IMR-90 (cell line): ENCODE results near the gene MREG. TPM values are rescaled to one million over a fixed set of nuclear protein-coding genes. Genes with fewer than 3 reads are reported as not detected.

Source experiments
- ATAC-seq: fragments of 200-7000 bp; cut with Tn5 transposase; 2 replicates; pipeline ENCODE4 v1.9.1; 2020; ENCODE audit warnings: low read depth, mild to moderate bottlenecking, moderate library complexity
- Bru-seq: library from RNA; stranded (reverse); fragments of 400-500 nt; gene quantifications from one replicate; lab custom pipeline; 2021; lab: Mats Ljungman, UMichigan
- BruChase-seq, 2 experiments: library from RNA; stranded (reverse); fragments of 400-500 nt; gene quantifications; one replicate each; lab custom pipeline; 2021; lab: Mats Ljungman, UMichigan
- BruUV-seq: library from RNA; stranded (reverse); fragments of 400-500 nt; replicated peaks from 2 replicates; lab custom pipeline; 2021; lab: Mats Ljungman, UMichigan
- CTCF ChIA-PET: fragments of 300-600 bp; formaldehyde crosslinking; extraction: SDS; loops from one replicate; lab custom pipeline; 2021; ENCODE audit warnings: antibody characterized with exemption; lab: Yijun Ruan, JAX
- POLR2A ChIA-PET: fragments of 300-600 bp; sonication (Branson Sonifier 250); formaldehyde crosslinking; loops from one replicate; lab custom pipeline; 2022; ENCODE audit warnings: antibody characterized with exemption; ENCODE audit not compliant: unreplicated experiment; lab: Charles Lee
- DNase-seq: peaks from one replicate; pipeline ENCODE4 v3.0.0; 2013
- H2AFZ ChIP-seq: replicated peaks from 2 replicates; pipeline ENCODE3; 2013; ENCODE audit warnings: low read length, mild to moderate bottlenecking; ENCODE audit not compliant: poor library complexity
- H2AK5ac ChIP-seq: 2 replicates; pipeline ENCODE4 v1.6.1; 2013; ENCODE audit warnings: low read depth, low read length, inconsistent platforms
- H2AK9ac ChIP-seq: replicated peaks from 2 replicates; pipeline ENCODE3; 2013; ENCODE audit warnings: mild to moderate bottlenecking, low read depth, low read length, moderate library complexity; ENCODE audit not compliant: poor library complexity
- H2BK120ac ChIP-seq: 2 replicates; pipeline ENCODE4 v1.6.1; 2013; ENCODE audit warnings: low read depth, low read length, inconsistent platforms
- H2BK15ac ChIP-seq: 3 replicates; pipeline ENCODE4 v1.6.1; 2013; ENCODE audit warnings: low read depth, low read length, inconsistent platforms
- H2BK20ac ChIP-seq: 2 replicates; pipeline ENCODE4 v1.6.1; 2013; ENCODE audit warnings: low read depth, mild to moderate bottlenecking, inconsistent platforms, low read length, moderate library complexity
- H2BK5ac ChIP-seq: 2 replicates; pipeline ENCODE4 v1.6.1; 2013; ENCODE audit warnings: mild to moderate bottlenecking, low read depth, low read length, inconsistent platforms; ENCODE audit not compliant: poor library complexity, severe bottlenecking
- H3K14ac ChIP-seq: replicated peaks from 2 replicates; pipeline ENCODE4 v1.6.1; 2013; ENCODE audit warnings: low read depth, low read length, inconsistent platforms
- H3K18ac ChIP-seq: 2 replicates; pipeline ENCODE4 v1.6.1; 2013; ENCODE audit warnings: low read depth, low read length, control low read depth
- H3K23ac ChIP-seq: 2 replicates; pipeline ENCODE4 v1.6.1; 2013; ENCODE audit warnings: low read depth, low read length, inconsistent platforms
- H3K27ac ChIP-seq: 2 replicates; pipeline ENCODE4 v1.5.1; 2013; ENCODE audit warnings: mild to moderate bottlenecking, control low read depth, low read length; ENCODE audit not compliant: insufficient read depth
- H3K27me3 ChIP-seq: 2 replicates; pipeline ENCODE4 v1.6.1; 2013; ENCODE audit warnings: low read length; ENCODE audit not compliant: control insufficient read depth, insufficient read depth
- H3K36me3 ChIP-seq: 2 replicates; pipeline ENCODE4 v1.6.1; 2013; ENCODE audit warnings: low read length, mixed read lengths; ENCODE audit not compliant: control insufficient read depth, insufficient read depth
- H3K4ac ChIP-seq: 2 replicates; pipeline ENCODE4 v1.6.1; 2013; ENCODE audit warnings: low read depth, low read length, inconsistent platforms
- H3K4me1 ChIP-seq: 2 replicates; pipeline ENCODE4 v1.6.1; 2013; ENCODE audit warnings: low read length, mixed read lengths; ENCODE audit not compliant: control insufficient read depth, insufficient read depth
- H3K4me2 ChIP-seq: 2 replicates; pipeline ENCODE4 v1.6.1; 2013; ENCODE audit warnings: low read depth, mild to moderate bottlenecking, control low read depth, low read length, moderate library complexity
- H3K4me3 ChIP-seq: 2 replicates; pipeline ENCODE4 v1.5.1; 2013; ENCODE audit warnings: low read depth, mild to moderate bottlenecking, control low read depth, low read length, moderate library complexity; ENCODE audit not compliant: insufficient read depth
- H3K56ac ChIP-seq: 2 replicates; pipeline ENCODE4 v1.6.1; 2013; ENCODE audit warnings: low read length, inconsistent platforms; ENCODE audit not compliant: insufficient read depth; ENCODE audit errors: extremely low read depth
- H3K79me1 ChIP-seq, 2 experiments: 2 replicates each; pipeline ENCODE4 v1.6.1; 2013; ENCODE audit warnings: low read length in 2 of 2, inconsistent platforms in 1 of 2, low read depth in 1 of 2
- H3K9ac ChIP-seq: 2 replicates; pipeline ENCODE4 v1.6.1; 2013; ENCODE audit warnings: low read depth, low read length, control low read depth
- H3K9me1 ChIP-seq: 2 replicates; pipeline ENCODE4 v1.6.1; 2013; ENCODE audit warnings: low read length, inconsistent platforms; ENCODE audit not compliant: insufficient read depth
- H3K9me3 ChIP-seq: 2 replicates; pipeline ENCODE4 v1.6.1; 2013; ENCODE audit warnings: low read length; ENCODE audit not compliant: control insufficient read depth, insufficient read depth
- H4K20me1 ChIP-seq: 2 replicates; pipeline ENCODE4 v1.6.1; 2013; ENCODE audit warnings: low read length, inconsistent platforms; ENCODE audit not compliant: insufficient read depth
- H4K5ac ChIP-seq: 2 replicates; pipeline ENCODE4 v1.6.1; 2013; ENCODE audit warnings: mild to moderate bottlenecking, low read depth, low read length, control low read depth
- H4K8ac ChIP-seq, 2 experiments: 2 replicates each; pipeline ENCODE4 v1.6.1; 2013; ENCODE audit warnings: low read depth in 2 of 2, low read length in 2 of 2, control low read depth in 1 of 2, inconsistent platforms in 1 of 2
- H4K91ac ChIP-seq: 2 replicates; pipeline ENCODE4 v1.6.1; 2013; ENCODE audit warnings: low read depth, low read length, inconsistent platforms; ENCODE audit not compliant: insufficient read depth
- CTCF ChIP-seq: conservative IDR thresholded peaks from 2 replicates; pipeline ENCODE4 v1.5.1; 2012; ENCODE audit warnings: mild to moderate bottlenecking, low read depth, low read length, improper control_type of control experiment
- FOS ChIP-seq: fragments of 150-350 bp; IDR thresholded peaks from 2 replicates; pipeline ENCODE4 v1.6.1; 2016; ENCODE audit warnings: low read depth, low read length
- MAFK ChIP-seq: IDR thresholded peaks from 2 replicates; pipeline ENCODE4 v1.6.1; 2012; ENCODE audit warnings: low read depth, low read length, improper control_type of control experiment
- RAD21 ChIP-seq: IDR thresholded peaks from 2 replicates; pipeline ENCODE4 v1.6.1; 2012; ENCODE audit warnings: low read length, improper control_type of control experiment
- RCOR1 ChIP-seq: IDR thresholded peaks from 2 replicates; pipeline ENCODE4 v1.6.1; 2012; ENCODE audit warnings: mild to moderate bottlenecking, low read length, improper control_type of control experiment; ENCODE audit not compliant: insufficient replicate concordance
- RFX5 ChIP-seq: IDR thresholded peaks from 2 replicates; pipeline ENCODE4 v1.8.0; 2012; ENCODE audit warnings: low read depth, mild to moderate bottlenecking, low read length, moderate library complexity
- SMC3 ChIP-seq: fragments of 150-350 bp; IDR thresholded peaks from 2 replicates; pipeline ENCODE4 v1.6.1; 2016; ENCODE audit warnings: low read depth, mild to moderate bottlenecking, antibody characterized with exemption, low read length, moderate library complexity
- WGBS, 2 experiments: methylation state at CpG; one replicate each; pipeline versions ENCODE4 v1.1.5 to v1.1.7; 2013; ENCODE audit warnings: missing lambda C conversion rate in 2 of 2; ENCODE audit not compliant: insufficient read length in 1 of 2; ENCODE audit errors: extremely low coverage in 2 of 2; 5-methylcytosine and 5-hydroxymethylcytosine counted together
- dilution Hi-C: fragments of 300-500 bp; cut with HindIII; formaldehyde crosslinking; loops from one replicate; pipeline ENCODE4 v1.14.3; 2018; ENCODE audit warnings: low sequenced_read_pairs; ENCODE audit not compliant: unreplicated experiment
- in situ Hi-C: fragments of 300-500 bp; cut with MboI; formaldehyde crosslinking; loops from 3 replicates; pipeline ENCODE4 v1.14.3; 2019; ENCODE audit warnings: low sequenced_read_pairs, inconsistent platforms, mixed read lengths
- intact Hi-C: fragments of 100-400 bp; cut with micrococcal nuclease; formaldehyde crosslinking; loops from 2 replicates; pipeline ENCODE4 v1.10.0; 2022
- long read RNA-seq: library from polyadenylated mRNA; unstranded; transcript quantifications from one replicate; pipeline ENCODE4 v2.0.0, GENCODE V29; 2021; ENCODE audit not compliant: unreplicated experiment
- polyA plus RNA-seq, 3 experiments: library from polyadenylated mRNA; depleted of rRNA; stranded (reverse); fragments of >200 nt; gene quantifications; 2 replicates each; pipeline ENCODE4 v1.2.3, GENCODE V29; 2012; ENCODE audit warnings: low replicate concordance in 1 of 3
- total RNA-seq: library from RNA; depleted of rRNA; stranded (reverse); fragments of >200 nt; gene quantifications from 2 replicates; pipeline ENCODE4 v1.2.3, GENCODE V29; 2012; rRNA removed

Gene MREG
- total RNA-seq: 1.7 and 1.8 TPM in 2 replicates
- 1.0 and 1.1 TPM in 2 replicates for polyA plus RNA-seq (2012; rRNA removed)
- 0.34 and 0.43 TPM in 2 replicates for polyA plus RNA-seq (2012; cell fraction: cytosol; rRNA removed)
- polyA plus RNA-seq (2012; cell fraction: nucleus; rRNA removed; ENCODE audit: low replicate concordance): 0.20 and 1.4 TPM in 2 replicates
- percentile 45 among the genes with signal in this experiment for Bru-seq, nascent RNA
- percentile 39 among the genes with signal in this experiment for BruChase-seq, experiment 1, labeled RNA remaining after a 6-hour chase
- percentile 37 among the genes with signal in this experiment for BruChase-seq, experiment 2, labeled RNA remaining after a 2-hour chase
- long read RNA-seq, partial matches to known transcripts: 0 of 1 reads
- long read RNA-seq, other reads (novel, unspliced or antisense): 1 of 1 reads

DNA sequence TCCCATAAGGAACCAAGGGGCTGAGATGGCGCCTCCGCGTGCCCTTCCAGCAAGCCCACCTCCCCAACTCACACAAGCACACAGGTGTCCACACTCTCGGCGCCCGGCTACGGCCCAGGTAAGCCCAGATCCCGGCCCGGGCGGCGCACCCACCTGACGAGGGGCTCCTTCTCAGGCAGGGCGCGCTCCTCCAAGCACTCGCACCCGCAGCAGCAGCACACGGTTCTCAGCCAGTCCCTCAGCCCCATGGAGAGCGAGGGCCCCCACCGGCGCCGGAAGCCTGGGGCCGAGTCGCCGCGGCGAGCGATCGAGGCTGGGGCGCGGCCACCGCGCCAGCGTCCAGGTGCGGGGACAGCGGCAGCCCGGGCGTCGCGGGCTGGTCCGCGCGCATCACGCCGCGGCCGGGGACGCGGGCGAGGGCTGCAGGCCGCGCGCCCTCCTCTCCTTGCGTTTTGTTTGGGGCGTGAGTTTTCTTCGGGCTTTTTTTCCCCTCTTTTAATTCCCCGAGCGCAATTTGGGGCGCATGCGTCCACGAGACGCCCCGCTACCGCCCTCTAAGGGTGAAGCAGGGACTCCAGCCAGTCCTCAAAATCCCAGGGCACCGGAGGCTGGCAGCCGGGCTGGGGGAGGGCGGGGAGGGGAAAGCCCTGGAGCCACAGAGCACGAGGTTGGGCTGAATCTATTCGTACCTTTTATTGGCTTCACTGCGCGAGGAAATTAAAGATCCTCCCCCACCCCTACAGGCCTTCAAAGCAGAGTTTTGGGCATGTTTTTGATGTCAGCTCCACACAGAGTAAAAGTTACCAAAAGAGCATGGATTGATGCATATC, at the start of gene MREG:
MREG (minus strand) TSS at position 472 of the 830 bp plus-strand sequence; CDS start at position 248, 224 bp downstream.
- H3K4me2 ChIP-seq: peak within 1 kb of the TSS; percentile 100
- in situ Hi-C loops: no loop called here
- no TSS peak for BruUV-seq
- H4K20me1 ChIP-seq: no peaks in the 10 kb centered on the region
- CTCF ChIA-PET: interaction anchor here (0.7 to 2.7 kb wide), 4 partner anchors 10 to 68 kb away, joined by 3 to 12 read pairs (median 4); no protein-coding TSS in a partner anchor
- POLR2A ChIA-PET: no interaction called here
- H3K9ac ChIP-seq: peak within 1 kb of the TSS; percentile 44
- H2BK5ac ChIP-seq: no peak within 1 kb of the TSS
- H2AK5ac ChIP-seq: no peak within 1 kb of the TSS
- H3K56ac ChIP-seq: no peak within 1 kb of the TSS
- no peak within 1 kb of the TSS for H3K18ac ChIP-seq
- H3K14ac ChIP-seq: peak within 1 kb of the TSS; percentile 19; the same call in 1 of the 2 replicates
- H3K4ac ChIP-seq: no peak within 1 kb of the TSS
- no peaks in the 10 kb centered on the region for H3K36me3 ChIP-seq
- H3K27me3 ChIP-seq: no peaks in the 10 kb centered on the region
- intact Hi-C loops: no loop called here
- peak within 1 kb of the TSS in 1 of 2 experiments; percentile 80; a peak in 2 of 4 replicates for H4K8ac ChIP-seq
- H4K5ac ChIP-seq: no peak within 1 kb of the TSS
- H3K79me1 ChIP-seq: no peaks in the 10 kb centered on the region
- peak; percentile 61 for DNase-seq
- H4K91ac ChIP-seq: no peak within 1 kb of the TSS
- TF ChIP-seq RCOR1 (no peak), SMC3 (no peak), FOS (no peak), CTCF (peak; percentile 70), RFX5 (no peak), MAFK (no peak), RAD21 (peak; percentile 18; the same call in 1 of the 2 replicates)
- dilution Hi-C loops: no loop called here
- no peak within 1 kb of the TSS; the same call in 1 of the 2 replicates for H3K27ac ChIP-seq
- H2AK9ac ChIP-seq: peak within 1 kb of the TSS; percentile 22
- peaks cover 2% of the 10 kb centered on the region; the same call in 1 of the 2 replicates for H3K4me1 ChIP-seq
- peak within 1 kb of the TSS; percentile 93 for H2AFZ ChIP-seq
- peak within 1 kb of the TSS; percentile 62; the same call in 1 of the 2 replicates for H3K23ac ChIP-seq
- peak within 1 kb of the TSS; percentile 89 for H3K4me3 ChIP-seq
- WGBS, 2 experiments: 0% methylated on average over 6 of the region's 70 CpGs; no CpG with 5 or more reads in 1 of the 2 experiments
- H2BK120ac ChIP-seq: no peak within 1 kb of the TSS
- H3K9me1 ChIP-seq: no peaks in the 10 kb centered on the region
- ATAC-seq: peak; percentile 96
- no peaks in the 10 kb centered on the region for H3K9me3 ChIP-seq
- no peak within 1 kb of the TSS for H2BK15ac ChIP-seq
- no peak within 1 kb of the TSS for H2BK20ac ChIP-seq
